Dermis lymphatic vessel endothelial cell (primary cell): ENCODE results near the gene DNAJC27. TPM values are rescaled to one million over a fixed set of nuclear protein-coding genes. Genes with fewer than 3 reads are reported as not detected.

Experiments
- total RNA-seq: library from RNA; depleted of rRNA; stranded (reverse); fragments of >200 nt; gene quantifications from 2 replicates; pipeline ENCODE4 v1.2.1, GENCODE V29; 2014

Gene DNAJC27
- total RNA-seq: 1.8 and 2.2 TPM in 2 replicates

DNA sequence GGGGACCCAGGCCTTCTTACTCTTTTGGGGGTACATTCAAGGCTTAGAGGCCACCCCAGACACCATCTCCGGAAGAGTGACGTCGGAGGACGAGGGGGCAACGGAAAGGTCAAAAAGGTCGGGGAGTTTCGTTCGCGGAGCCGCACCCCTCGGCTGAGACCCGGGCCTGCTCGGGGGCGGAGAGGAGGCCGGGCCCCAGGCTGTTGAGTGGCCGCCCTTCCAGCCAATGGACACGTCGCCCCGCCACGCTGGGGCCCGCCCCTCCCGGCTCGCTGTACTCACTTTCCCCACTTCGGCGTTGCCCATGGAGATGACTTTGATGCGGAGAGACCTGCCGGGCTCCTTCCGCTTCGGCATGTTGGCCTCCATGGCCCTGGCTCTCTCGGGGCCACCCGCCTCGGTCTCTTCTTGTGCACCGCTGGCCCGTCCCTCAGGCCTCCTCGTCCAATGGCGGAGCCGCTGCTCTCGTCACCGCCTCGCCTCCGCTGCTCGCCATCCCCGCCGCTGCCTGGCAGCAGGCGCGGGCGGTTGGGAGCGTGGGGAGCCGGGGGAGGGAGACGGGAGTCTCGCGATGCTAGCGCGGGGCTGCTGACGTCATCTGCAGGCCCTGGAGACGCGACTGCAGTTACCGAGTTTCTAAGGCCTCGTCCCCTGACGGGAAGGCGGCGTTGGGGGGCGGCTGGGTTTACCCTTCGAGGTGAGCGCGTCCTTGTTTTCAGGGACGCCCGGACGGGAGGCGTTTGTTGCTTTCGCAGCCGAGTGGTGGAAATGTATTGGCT is at the start of gene DNAJC27:
Gene DNAJC27 (minus strand): TSS at position 420 of the 779 bp plus-strand sequence. CDS start 51 bp downstream, at position 369.

DNA sequence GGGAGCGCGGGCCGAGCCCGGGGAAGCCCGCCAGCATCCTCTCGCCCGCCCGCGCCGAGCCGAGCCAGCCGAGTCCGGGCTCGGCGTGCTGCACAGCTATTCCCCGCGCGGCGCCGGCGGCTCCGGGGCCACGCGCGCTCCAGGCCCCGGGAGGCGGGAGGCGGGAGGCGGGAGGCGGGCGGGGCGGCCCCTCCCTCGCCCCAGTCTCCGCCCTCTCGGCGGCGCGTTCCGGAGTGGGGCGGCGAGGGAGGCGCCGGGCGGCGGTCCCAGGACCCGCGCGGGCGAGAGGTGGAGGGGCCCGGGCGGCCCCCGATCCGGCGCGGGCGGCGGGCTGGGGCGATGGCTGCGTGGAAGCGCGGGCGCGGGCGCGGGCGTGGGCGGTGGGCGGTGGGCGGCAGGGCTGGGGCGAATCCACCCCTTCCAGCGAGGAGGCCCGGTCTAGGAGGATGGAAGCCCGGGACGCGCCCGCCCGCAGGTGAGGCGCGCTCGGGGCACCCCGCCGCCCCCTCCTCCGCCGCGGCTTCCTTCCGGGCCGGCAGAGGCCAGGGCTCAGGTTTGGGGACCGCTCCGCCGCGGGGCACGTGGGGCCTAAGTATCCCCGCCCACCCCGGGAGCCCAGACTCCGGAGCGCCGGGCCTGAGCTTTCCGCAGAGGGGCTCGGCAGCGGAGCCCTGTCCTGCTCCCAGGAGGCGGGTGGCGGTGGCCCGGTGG is 51.5 kb downstream of the DNAJC27 start, which contains the start of gene ADCY3:
Gene ADCY3 (minus strand): TSS at position 140 of the 711 bp plus-strand sequence. CDS start 1,250 bp downstream, outside the sequence.

Other genes with a start within 250 kb of the DNAJC27 start
- gene PTRHD1, start 178.6 kb downstream of the DNAJC27 start, total RNA-seq: 37.6 and 53.6 TPM in 2 replicates
- gene CENPO, start 178.5 kb downstream of the DNAJC27 start, total RNA-seq: 4.5 and 5.5 TPM in 2 replicates
- 11.4 and 29.3 TPM in 2 replicates for gene ADCY3, start 51.7 kb downstream of the DNAJC27 start, total RNA-seq
- gene EFR3B, start 70.1 kb upstream of the DNAJC27 start, total RNA-seq: 0.26 and 0.54 TPM in 2 replicates
- gene POMC, start 196.6 kb upstream of the DNAJC27 start, total RNA-seq: 0.54 and 0.86 TPM in 2 replicates